HG03175 (cell line): ENCODE measurements around the gene MROH9.

Source experiments
- ATAC-seq: cut with Tn5 transposase; IDR thresholded peaks from one replicate; pipeline ENCODE4 v1.9.1; 2021; ENCODE audit warnings: mild to moderate bottlenecking, moderate library complexity; ENCODE audit not compliant: unreplicated experiment

The MROH9 gene

GRCh38 chr1:170967042-170967910 is 31.9 kb downstream of the MROH9 start:
- ATAC-seq, result peak; percentile 73

DNA sequence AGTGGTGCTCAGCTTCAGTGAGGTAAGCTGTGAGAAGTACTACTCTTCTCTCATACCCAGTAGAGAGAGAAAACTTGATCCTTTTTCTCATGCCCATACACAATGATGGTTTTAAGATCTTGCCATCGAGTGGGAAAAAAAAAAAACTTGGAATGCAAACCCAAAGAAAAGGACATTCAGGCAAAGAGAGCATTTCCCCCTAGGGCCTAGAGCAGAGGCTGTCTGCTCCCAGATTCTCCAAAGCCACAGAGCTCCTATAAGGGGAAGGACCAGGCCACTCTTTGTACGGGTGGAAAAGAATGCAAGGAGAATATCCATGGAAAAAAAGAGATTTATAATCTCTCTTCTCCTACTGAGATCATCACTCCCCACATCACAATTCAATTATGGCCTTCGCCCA is 34.9 kb downstream of the MROH9 start:
- ATAC-seq, result no peak

DNA sequence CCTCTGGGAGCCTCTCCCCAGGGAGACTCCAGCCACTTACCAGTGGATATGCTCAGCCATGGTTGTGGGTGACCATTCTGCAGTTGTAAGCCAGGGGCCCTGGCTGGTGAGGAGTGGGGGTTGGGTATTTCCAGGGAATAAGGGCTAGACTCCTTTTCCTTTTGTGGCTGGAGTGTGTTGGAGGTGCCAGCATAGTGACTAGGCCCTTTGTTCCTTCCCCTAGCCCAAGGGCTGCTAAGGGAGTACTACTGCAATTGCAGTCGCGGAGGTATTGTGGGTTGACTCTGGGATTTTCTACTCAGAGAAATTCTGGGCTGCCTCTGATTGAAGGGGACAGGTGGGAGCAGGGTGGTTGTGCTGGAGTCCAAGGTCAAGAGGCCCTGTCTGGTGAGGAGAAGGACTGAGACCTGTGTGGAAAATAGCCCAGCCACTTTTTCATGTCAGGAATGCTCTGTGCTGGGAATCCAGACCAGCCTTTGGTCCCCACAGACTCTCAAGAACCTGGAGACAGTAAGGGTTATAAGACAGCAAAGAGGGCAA is 43.1 kb downstream of the MROH9 start:
- ATAC-seq, result no peak

DNA sequence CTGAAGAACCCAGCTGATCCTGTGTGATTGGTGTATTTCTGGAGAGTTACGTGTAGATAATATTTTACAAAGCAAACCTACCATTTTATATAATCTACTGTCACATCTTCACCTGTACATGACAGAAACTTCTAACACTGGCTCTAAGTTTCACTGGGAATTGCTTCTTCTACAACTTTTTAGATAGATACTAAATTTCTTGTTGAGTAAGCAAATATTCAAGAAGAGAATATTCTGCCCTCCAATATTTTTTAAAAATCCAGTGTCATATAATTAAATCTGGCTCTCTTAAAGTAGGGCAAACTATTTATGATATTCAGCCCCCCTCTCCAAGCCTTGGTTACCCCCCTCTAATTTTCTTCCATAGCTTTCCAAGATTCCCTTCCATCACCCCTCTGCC is 50.1 kb downstream of the MROH9 start:
- ATAC-seq, result no peak

- ATAC-seq, result no peak
These were observed 51.6 kb downstream of the MROH9 start for GRCh38 chr1:170986901-170987300.

- ATAC-seq, result no peak
These were observed 52.1 kb downstream of the MROH9 start for GRCh38 chr1:170987424-170987823.

GRCh38 chr1:170993151-170993550 is 57.8 kb downstream of the MROH9 start:
- no peak for ATAC-seq

- no peak for ATAC-seq
These were observed 58.4 kb downstream of the MROH9 start for GRCh38 chr1:170993717-170994116.

DNA sequence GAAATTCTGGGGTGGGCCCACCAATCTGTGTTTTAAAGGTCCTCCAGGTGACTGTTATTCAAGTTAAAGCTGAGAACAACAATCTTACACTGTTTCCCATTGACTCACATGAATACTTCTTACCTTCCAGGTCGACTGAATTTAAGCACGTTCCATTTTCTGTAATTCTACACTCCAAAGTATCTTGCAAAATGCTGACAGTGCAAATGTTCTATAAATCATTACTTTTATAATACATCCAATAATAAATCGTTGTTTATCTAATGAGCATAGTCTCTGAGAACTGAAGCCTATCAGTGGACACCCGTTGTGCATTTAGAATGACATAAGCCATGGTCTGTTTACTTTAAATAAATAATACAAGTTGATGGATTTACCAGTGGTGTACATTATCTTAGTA is 79.5 kb downstream of the MROH9 start:
- ATAC-seq, result no peak

DNA sequence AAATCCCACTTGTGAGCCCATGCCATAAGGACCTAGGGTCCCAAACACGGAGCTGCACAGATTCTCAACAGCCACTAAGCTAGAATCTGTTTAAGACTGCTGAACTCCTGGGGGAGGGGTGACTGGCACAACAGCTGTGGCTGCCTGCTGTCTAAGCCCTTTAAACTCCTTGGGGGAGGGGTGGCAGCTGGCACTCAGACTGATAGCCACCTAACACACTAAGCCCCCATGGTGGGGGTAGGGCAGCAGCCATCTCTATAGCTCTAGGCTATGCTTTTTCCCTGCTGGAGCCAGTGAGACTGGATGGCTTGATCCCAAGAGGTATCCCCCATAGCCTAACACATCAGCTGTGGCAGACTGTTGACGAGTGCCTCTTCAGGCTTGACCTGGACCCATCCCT is 82.1 kb downstream of the MROH9 start:
- ATAC-seq, result no peak

- ATAC-seq, result no peak
These were observed 84.6 kb downstream of the MROH9 start for GRCh38 chr1:171019971-171020370.

DNA sequence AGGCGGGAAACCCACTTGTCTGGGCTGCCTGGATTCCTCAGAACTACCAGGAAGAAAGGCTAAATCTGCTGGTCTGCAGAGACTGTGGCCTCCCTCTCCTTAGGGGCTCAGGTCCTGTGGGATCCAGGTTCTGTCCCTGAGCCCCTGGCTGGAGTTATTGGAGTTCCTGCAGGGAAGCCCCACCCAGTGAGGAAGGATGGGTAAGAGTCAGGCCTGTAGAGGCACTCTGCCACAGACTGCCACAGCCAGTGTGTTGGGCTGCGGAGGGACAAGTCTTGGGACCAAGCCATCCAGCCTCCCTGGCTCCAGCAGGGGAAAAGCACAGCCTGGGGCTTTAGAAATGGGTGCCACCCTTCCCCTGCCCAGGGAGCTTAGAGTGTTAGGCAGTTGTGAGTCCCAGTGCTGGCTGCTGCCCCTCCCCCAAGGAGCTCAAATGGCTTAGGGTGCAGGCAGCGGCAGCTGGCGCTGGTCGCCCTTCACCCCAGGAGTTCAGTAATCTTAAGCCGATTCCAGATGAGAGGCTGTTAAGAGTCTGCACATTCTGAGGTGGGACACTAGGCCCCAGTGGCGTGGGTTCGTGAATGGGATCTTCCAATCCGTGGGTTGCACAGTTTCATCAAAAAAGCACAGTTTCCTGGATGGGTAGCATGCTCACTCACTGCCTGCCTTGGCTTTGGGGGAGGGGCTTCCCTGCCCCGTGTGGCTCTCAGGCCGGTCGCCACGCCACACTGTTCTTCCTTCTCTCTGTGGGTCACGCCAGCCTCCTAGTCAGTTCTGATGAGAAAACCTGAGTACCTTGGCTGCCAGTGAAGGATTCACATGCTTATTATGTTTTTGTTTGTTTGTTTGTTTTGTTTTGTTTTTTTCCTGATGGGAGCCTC is 97.7 kb downstream of the MROH9 start:
- ATAC-seq, result no peak

GRCh38 chr1:171037626-171038025 is 102.3 kb downstream of the MROH9 start:
- ATAC-seq, result no peak

DNA sequence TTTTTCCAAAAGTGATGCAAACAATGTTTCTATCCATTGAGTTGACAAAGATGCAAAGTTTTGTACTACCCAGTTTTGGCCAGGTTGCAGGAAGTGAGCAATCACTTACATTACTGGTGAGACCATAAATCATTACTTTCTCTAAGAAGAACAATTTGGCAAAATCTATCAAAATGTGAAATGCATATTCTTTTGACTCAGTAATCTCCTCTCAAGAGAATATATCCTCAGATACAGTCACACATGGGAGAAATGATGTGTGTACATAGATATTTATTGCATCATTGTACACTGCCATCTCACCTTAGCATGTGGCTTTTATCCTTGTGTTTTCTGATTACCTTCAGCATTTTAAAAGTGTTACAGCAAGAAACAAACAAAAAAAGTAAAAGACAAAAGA is 103.0 kb downstream of the MROH9 start:
- no peak for ATAC-seq

DNA sequence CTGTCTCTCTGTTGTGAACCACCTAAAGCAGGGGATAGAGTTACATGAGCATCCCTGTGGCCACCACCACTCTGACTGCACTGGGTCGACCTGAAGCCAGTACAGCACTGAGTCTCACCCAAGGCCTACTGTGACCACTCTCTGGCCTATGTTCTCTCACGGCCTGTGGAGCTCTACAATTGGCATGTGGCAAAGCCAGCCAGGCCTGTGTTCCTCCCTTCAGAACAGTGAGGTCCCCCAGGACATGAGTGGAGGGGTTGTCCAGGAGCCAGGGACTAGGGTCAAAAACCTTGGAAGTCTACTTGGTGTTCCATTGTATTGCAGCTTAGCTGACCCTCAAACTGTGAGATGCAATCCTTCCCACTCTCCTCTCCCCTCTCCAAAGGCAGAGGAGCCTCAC is 112.7 kb downstream of the MROH9 start:
- ATAC-seq, result no peak

DNA sequence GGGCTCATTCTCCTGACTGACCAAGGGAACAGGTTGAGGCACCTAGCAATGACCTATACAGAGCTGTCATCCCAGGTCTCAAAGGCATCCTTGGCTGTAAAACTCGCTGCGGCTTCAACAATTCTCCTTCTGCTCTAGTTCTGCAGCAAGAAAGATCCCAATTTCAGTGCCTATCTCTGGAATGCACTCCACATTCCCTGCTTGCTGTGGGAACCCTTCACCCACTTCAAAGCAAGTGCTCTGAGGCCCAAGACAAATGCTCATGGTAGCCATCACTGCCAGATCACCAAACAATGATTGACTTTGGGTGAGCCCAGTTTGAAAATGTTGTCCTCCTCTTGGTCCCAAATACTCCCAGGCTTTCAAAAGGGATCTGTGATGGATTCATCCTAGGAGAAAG is 117.6 kb downstream of the MROH9 start:
- ATAC-seq, result no peak

DNA sequence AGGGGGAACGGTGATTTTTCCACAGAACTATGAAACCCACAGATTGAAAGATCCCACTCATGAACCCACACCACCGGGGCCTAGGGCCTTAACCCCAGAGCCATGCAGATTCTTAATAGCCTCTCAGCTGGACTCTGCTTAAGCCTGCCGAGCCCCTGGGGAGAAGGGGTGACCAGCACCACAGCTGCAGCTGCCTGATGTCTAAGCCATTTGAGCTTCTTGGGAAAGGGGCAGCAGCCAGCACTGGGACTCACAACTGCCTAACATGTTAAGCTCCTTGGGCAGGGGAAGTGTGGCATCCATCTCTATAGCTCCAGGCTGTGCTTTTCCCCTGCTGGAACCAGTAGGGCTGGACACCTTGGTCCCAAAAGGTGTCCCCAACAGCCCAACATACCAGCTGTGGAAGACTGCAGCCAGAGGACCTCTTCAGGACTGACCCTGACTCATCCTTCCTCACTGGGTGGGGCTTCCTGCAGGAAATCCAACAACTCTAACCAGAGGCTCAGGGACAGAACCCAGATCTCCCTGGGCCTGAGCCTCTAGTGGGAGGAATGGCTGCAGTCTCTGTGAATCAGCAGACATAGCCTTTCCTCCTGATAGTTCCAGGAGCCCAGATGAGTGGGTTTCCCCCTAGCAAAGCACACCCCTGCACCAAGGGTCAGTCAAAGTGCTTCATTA is 120.8 kb downstream of the MROH9 start:
- no peak for ATAC-seq

- ATAC-seq, result no peak
These were observed 126.2 kb downstream of the MROH9 start for GRCh38 chr1:171061425-171062143.

GRCh38 chr1:171062902-171063301 is 127.6 kb downstream of the MROH9 start:
- no peak for ATAC-seq

DNA sequence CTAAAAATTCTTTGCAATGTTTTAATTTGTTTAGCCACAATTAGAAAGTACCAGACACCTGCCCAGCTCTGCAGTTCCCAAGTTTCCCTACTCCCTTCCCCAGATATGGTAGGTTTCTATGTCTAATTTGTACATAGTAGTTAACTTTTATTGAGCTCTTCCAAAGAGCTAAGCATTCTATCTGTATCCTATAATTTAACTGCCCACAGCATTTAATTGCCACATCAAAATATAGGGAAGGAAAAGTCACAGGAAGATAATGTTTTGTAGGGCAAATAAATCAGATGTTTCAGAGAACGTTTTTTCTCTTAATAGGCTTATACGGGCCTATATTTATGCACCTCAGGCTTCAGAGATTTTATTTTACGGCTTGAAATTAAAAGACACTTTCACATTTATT is 139.7 kb downstream of the MROH9 start:
- ATAC-seq, result no peak
